ENCODE measurements around the gene COL4A1.

DNA sequence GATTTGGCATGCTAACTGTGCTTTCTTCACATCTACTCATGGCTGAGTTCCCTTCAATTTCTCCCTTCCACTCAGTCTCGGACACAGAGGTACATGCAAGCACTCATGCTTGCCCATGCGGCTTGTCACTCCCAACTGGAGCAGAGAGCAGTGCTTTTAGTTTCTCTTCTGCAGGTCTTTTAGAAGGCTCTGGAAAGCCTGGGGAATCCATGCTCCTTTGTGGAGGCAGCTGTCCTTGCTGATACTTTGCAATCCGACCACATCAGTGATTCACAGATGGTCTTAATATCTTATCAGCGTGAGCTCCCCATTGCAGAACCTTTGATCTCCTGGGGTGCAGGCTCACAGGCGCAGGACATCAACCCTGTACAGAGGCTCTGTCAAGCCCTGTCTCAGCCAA is 203.9 kb downstream of the COL4A1 start:
- TF ChIP-seq EZH2 (IDR thresholded peaks at IDR 0.05; ENCODE audit: insufficient read depth, poor library complexity, severe bottlenecking) (no peak), EZH2phosphoT487 (IDR thresholded peaks at IDR 0.05; ENCODE audit: insufficient read depth, low read depth) (no peak)

Measured in GM23248 (cell line).